Stimulated activated CD4-positive, alpha-beta T cell treated with anti-CD3 and anti-CD28 coated beads, Interleukin-4, amount 100 ng/mL, for 48 hours (primary cell): ENCODE measurements around the gene RALBP1.
"Not testable (repeated sequence)": the region's sequence is repeated elsewhere in the genome, so short reads cannot be mapped to it uniquely, and the experiment has no call there.

Source experiments
- DNase-seq, 2 donors: peaks; one replicate each; pipeline ENCODE4 v3.0.0-alpha.2; 2020; ENCODE audit warnings: low read depth in 2 of 2

Gene RALBP1

DNA sequence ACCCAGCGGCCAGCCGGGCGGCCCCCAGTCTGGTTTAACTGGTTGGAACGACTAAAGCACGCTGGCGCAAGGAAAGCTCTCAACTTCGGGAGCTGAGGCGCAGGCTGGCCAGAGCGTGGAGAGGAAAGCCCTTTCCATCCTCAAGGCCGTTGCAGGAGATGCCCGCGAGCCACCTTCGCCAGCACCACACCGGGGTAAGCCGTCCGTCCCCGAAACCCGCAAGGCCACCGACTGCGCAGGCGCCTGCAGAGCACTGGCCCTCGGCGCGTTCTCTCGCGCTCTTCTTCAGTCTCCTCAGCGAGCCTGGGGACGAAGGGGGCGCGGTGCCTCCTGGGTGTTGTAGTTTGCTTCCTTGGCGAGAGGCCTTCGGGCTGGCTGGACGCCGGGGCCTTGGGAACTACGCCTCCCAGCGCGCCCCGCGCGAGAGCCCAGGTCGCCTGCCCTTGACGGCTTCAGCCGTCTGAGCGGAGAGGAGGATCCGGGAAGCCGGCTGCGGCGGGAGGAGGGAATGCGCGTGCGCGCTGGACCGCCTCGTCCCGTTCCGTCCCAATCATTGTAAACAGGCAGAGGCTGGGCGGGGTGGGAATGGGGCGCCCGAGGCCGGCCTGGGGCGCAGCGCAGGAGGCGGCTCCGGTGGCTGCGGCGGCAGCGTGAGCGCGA, at the start of gene RALBP1:
Gene RALBP1, plus strand, starts transcription at position 531 of the 660 bp plus-strand sequence. CDS start 37,533 bp downstream, outside the sequence.
- peak; percentile 95 to 98 for DNase-seq

DNA sequence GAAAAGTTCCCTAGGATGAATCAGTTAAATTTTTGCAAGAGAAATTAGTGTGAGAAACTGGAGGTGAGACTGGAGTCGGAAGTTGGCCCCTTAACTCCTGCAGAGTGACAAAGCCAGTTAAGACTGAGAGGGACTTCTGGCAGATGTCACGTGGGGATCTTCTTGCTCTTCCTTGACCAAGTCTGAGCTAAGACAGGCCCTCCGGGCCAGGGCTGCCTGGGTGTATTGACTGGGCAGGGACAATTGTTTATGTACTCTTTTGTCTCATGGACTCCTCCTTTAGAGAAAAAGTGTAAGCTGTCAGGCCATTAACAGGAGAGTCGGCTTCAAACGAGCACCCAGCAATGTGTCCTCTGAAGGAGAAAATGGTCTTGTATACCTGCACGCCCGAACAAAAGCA, 48.6 kb upstream of the RALBP1 start:
- no peak for DNase-seq

DNA sequence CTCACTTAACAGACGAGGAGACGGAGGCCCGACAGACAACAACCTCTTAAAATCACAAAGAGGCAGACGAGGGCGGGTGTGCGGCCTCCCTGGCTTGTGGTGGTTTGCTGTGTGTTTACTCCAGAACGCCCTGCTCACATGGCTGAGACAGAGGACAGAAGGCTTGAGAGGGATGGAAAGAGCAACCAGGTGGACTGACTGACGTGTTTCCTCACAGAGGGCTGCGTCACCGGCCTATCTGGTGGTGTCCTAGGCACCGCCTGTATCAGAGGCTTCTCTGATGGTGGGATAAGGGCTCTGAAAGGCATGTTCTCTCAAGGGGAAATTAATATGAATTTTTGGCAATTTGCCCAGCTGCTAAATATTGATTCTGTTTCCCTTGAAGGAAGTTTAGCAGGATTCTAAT, 47.0 kb upstream of the RALBP1 start:
- DNase-seq: no peak

DNA sequence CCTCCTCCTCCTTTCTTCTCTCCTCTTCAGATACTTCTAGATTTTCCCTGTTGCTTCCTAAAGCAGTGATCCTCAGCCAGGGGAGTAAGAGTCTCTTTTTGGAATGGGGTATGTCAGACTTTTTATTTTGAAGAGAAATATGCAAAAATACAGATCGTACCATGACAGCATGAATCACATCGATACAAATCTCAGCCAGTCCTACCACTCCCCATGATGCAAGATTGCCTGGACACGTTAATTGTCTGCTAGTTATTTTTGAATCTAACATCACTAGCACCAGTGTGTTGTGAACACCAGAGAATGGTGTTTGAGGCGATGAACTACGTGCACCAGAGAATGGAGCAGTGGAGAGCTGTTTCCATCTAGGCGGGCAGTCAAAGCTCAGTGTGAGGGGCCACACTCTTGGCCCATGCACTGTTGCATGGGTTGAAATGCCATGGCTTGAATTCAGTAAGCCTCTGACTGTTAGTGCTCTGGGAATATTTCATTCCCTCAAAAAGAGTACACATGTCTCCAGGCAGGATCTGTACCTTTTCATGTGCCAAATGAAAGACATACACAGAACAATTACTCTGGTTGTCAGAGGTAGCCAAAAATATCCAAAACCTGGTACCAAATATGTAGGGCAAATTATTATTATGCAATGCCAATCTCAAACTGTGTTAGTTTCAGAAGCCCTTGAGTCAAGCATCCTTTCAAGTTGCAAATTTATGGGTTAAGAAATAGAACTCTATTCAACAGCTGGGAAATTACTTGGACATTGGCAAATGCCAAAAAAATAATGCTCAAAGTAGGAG, 46.3 kb upstream of the RALBP1 start:
- DNase-seq: no peak

DNA sequence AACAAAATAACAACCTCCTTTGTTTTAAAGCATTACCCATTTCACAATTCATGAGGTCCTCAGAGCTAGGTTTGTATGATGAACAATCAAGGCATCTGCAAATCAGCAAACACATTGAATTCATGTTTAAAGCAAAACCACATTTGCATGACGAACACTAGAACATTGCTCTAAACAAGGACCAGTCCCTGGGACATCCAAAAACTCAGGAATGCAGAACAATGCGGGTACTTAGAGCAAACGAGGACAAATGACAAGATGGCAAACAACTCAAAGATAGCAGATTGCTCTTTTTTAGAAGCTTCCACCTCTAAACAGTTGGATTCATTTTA, 45.7 kb upstream of the RALBP1 start:
- no peak for DNase-seq

DNA sequence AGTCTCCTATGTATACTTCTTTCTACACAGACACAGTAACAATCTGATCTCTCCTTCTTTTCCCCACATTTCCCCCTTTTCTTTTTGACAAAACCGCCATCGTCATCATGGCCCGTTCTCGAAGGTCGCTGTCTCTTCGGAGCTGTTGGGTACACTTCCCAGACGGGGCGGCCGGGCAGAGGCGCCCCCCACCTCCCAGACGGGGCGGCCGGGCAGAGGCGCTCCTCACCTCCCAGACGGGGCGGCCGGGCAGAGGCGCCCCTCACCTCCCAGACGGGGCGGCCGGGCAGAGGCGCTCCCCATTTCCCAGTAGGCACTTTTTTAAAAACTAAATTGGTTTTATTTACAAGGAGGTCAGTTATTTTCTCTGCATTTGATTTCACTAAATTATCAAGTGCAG, 45.0 kb upstream of the RALBP1 start:
- not testable (repeated sequence) for DNase-seq

DNA sequence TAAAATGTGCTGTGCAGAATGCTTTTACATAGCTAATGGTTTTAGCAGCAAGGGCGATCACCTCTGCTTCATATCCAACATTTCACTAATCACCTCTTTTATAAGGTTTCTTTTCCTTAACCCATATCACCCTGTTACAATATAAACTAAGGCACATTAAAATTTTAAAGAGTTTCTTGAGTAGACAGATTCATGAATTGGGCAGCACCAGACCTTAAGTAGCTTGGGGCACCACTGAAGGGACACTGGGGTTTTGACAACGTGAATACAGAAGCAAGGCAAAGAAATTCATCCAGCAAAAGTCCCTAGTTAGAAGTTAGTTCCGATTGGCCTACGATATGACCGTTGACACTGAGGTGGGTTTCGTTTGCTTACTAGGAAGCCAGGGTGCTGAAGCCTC, 44.0 kb upstream of the RALBP1 start:
- no peak for DNase-seq

DNA sequence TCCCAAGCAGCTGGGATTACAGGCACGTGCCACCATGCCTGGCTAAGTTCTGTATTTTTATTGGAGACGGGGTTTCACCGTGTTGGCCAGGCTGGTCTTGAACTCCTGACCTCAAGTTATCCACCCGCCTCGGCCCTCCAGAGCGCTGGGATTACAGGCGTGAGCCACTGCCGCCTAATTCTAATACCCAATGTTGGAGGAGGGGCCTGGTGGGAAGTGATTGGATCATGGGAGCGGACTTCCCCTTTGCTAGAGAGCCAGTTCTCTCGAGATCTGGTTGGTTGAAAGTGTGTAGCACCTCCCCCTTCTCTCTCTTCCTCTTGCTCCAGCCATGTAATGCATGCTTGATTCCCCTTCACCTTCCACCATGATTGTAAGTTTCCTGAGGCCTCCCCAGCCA, 42.2 kb upstream of the RALBP1 start:
- not testable (repeated sequence) for DNase-seq

DNA sequence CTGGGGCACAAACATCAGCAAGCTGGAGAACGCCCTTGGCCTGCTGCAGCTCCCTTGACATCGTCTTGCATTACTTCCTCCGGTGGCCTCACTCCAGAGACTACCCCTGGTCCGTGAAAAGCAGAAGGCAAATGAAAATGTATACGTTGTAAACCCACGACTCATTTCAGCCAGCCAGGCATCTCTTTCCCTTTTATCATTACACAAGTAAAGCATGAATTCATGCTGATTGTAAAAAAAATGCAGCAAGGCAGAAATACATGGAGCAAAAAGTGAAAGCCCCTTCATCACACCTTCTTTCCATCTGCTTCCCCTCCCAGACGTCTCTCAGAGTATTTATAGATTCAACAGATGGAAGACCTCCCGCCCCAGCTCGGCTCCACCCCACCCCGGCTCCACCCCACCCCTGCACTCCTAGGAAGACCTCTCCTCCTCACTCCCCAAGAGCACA, 41.6 kb upstream of the RALBP1 start:
- no peak for DNase-seq

DNA sequence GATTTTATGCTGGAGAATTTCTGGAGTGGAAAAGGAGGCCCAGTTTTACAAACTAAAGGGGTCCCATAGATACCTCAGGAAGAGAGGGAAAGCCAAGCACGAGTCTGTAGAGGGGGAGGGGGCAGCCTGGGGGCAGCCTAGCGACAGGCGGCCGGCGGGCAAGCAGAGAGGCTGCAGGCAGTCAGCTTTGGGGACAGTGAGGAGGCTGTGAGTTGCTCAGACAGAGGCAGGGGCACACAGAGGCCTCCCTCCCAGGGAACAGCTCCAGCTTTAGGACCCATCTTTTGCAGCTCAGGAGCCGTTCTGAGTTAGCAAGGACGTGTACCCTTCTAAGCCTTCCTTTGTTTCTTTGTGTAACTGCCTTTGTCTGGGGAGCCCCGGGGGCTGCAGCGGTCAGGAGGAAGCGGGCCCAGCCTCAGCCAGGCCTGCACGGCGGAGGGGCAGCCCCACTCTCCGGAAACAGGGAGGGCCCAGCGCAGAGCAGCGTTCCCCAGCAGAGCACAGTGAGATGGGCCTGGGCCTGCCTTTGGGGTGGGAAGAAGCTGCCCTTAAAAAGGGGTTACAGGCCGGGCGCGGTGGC, 41.1 kb upstream of the RALBP1 start:
- DNase-seq: no peak

DNA sequence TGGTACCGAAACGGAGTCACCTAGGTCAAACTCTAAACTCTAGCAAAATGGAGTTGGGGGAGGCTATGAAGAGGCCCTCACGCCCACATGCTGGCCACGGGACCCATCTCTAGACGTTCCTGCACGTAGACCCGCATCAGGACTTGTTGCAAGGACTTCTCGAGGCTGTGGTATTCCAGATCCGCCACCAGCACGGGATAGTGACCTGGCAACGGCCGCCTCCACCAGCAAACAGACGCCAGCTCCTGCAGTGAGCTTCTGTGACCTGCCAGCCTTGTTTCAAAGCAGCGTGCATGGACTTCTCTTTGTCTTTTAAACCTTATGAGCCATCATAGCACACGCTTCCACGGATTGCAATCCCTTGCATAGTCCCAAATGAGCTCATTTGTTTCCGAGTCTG, 40.3 kb upstream of the RALBP1 start:
- DNase-seq: no peak

DNA sequence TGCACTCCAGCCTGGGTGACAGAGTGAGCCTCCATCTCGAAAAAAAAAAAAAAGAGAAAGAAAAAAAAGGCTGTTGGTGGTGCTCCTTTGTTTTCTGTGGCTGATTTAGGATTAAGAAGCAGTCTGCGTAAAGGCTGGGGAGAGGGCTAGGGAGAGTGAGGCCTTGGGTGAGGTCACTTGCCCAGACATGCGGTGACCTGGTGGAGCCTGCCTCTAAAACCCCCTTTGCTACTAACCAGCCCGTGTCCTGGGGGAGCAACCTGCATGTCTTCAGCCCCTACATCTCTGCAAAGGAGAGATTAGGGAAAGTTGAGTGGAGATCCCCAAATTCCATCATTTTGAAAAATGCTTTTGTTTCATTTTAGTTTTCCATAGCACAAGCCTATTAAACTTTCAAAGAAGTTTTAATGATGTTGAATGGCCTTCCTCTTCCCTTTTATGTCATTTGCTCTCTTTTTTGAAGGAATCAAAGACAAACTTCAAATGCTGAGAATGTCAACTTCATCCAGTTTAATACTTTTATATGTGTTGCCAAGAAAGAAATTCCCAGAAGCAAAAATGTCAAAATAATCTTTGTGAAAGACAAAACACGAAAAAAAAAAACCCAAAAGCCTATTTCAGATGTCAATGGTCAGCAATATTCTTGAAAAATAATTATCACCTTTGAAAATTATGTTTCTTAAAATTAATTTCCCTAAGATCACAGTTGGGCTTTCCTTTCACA, 38.9 kb upstream of the RALBP1 start:
- DNase-seq: no peak

DNA sequence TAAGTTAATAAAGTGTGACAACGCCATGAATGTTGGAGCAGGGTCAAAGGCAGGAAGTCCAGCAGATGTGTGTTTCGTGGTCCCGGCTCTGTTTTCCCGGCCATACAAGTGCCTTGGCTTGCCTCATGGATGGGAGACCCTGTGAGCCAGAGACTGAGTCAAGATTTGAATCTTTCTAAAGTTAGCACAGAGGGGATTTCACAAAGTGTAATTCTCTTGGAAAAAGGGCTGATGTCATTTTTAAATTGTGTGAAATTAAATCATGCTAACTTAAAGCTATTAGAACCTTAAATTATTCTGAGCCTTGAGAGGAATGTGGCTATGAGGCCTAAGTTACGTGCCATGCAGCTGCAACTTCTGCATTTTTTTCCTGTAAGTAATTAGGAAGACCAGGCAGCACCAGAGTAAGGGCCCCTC, 38.3 kb upstream of the RALBP1 start:
- no peak for DNase-seq

DNA sequence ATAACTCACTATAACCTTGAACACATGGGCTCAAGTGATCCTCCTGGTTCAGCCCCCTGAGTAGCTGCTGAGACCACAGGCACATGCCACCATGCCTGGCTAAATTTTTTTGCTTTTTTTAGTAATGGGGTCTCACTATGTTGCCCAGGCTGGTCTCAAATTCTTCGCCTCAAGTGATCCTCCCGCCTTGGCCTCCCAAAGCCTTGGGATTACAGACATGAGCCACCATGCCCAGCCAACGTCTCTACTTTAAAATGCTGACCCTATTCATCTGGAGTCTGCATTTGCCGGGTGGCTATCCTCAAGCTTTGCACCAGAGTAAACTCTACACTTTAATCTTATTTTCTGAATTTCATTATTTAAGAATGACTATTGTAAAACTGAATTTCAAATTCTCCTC, 37.6 kb upstream of the RALBP1 start:
- no peak for DNase-seq

DNA sequence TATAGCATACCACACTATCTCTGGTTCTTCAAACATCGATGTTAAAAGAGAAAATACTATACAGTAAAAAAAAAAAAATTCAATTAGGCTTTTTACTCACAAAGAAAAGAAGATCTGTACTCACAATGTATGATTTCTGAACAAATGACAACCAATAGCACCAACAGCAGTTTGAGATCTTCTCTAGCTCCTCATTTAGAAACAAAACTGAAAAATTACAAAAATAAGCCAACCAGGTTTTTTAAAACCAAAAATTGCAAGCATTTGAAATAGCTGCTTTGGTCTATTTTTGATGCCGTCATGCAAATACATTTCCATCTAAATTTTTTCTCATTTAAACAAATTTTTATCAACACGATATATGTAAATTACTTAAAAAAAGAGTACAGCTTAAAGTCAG, 34.3 kb upstream of the RALBP1 start:
- DNase-seq: no peak

DNA sequence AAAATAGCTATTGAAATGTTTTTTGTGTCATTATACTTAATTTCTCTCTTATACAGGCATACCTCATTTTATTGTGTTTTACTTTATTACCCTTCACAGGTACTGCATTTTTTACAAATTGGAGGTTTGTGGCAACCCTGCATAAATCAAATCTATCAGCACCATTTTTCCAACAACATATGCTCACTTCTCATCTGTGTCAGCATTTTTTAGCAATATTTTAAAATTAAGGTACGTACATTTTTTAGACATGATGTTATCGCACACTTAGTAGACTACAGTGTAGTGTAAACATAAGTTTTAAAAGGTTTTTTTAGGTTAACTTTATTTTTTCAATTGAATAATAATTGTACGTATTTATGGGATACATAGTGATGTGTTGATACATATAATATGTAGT, 30.8 kb upstream of the RALBP1 start:
- no peak for DNase-seq

DNA sequence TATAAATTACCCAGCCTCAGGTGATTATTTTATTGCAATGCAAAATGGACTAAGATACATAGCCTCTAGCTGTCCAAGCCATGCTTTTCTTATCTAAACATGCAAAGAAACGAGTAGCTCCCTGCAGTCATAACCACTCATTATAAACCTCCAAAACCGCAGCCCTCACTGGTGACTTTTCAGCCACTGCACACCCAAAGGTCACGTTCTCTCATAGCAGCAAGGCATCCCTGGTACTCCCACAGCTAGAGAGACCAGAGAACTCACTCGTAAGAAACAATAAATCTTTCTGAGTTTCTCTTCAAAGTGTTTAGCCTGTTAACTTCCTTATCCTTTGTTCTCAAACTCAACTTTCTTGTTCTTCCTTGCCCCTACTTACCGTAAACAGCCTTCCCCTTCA, 28.5 kb upstream of the RALBP1 start:
- DNase-seq: no peak

DNA sequence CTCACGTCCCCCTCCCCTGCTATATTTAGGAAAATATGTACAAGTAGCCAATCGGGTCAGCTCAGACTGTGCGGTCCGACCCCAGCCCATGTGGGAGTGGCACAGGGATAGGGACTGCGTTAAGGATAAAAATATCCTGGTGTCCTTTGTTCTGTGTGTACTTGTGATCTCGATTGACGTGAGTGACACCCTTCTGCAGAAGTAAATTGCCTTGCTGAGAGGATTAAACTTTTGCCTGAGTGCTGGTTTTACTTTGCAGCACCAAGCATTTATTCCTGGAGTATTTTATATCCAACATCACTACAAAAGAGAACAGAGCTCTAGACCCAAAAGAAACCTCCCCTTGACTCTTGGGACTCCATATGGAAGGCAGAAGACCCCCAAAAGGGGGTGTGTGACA, 28.0 kb upstream of the RALBP1 start:
- DNase-seq: no peak

DNA sequence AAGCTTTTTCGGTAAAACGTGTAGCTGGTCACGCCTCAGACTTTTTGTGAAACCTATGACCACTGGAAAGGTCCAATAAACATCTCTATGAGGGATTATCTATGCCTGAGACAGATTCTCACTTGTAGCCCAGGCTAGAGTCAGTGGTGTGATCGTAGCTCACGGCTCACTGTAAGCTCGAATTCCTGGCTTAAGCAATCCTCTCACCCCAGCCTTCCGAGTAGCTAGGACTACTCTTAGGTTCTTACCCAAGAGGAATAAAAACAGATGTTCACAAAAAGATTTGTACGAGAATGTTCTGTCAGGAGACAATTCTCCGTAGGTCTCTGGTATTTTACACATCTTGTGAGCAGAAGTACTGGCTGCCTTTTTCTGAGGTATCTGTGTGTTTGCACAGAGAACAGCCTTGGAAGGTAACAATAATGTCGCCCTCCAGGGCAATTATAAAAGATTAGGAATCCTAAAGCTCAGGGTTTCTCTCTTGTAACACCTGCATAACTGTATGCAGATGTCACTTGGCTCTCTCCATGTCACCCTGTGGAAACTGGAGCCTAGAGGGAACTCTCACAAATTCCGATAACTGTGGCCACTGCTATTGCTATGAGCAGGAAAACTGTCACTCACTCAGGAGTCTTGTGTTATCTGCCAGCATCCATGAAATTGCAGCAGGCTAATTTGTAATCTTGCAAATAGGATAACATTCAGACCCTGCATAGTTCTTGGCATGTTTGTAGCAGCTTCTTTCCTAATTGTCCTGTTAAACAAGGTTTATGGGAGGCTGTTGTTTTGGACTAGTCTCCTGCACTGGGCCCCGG, 25.5 kb upstream of the RALBP1 start:
- DNase-seq: no peak

DNA sequence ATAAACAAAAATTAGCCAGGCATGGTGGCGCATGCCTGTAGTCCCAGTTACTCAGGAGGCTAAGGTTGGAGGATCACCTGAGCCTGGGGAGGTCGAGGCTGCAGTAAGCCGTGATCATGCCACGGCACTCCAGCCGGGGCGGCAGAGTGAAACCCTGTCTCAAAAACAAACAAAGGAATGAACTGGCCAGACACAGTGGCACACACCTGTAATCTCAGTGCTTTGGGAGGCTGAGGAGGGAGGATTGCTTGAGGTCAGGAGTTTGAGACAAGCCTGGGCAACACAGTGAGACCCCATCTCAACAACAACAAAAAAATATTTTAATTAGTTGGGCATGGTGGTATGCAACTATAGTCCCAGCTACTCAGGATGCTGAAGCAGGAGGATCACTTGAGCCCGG, 24.4 kb upstream of the RALBP1 start:
- not testable (repeated sequence) for DNase-seq

DNA sequence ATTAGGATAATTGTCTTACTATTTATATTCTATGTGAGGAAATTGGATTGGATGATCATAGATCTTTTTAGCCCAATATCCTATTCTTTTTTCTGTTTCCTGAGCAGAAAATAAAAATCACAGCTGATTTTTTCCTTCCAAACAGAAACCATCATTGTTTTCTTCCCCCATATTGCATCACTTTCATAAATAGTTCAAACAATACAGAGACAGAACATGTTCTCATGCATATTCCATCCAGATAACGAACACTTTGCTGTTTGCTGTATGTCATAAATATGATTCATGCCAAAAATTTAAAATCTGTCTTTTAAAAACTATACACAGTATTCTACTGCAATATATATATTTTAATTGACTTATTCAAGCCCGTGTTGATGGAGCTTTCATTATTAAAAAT, 22.0 kb upstream of the RALBP1 start:
- no peak for DNase-seq
